T-cell (primary cell): ENCODE data around the gene RALGAPA1. TPM values are rescaled to one million over a fixed set of nuclear protein-coding genes. Genes with fewer than 3 reads are reported as not detected.

Experiments used
- ATAC-seq, 4 experiments: fragments of 200-7000 bp in 3 of 4; fragments of 150-1000 bp in 1 of 4; cut with Tn5 transposase; replicated peaks in 1 of 4; 1 replicate in 3 of 4; 2 replicates in 1 of 4; pipeline ENCODE4 v1.10.0; 2021; ENCODE audit warnings: moderate library complexity in 3 of 4, mild to moderate bottlenecking in 2 of 4, moderate number of reproducible peaks in 1 of 4
- CTCF ChIA-PET, 2 donors: fragments of 300-600 bp; sonication (Branson Sonifier 250); formaldehyde crosslinking; loops; one replicate each; lab custom pipeline; 2022; ENCODE audit warnings: antibody characterized with exemption in 2 of 2; lab: Charles Lee
- POLR2A ChIA-PET, 2 donors: fragments of 300-600 bp; sonication (Branson Sonifier 250); formaldehyde crosslinking; loops; one replicate each; lab custom pipeline; 2022; ENCODE audit warnings: antibody characterized with exemption in 2 of 2; lab: Charles Lee
- DNase-seq, 35 experiments: peaks; one replicate each; pipeline versions ENCODE4 v3.0.0 to v3.0.0-alpha.2; 2013 to 2023
- H3K27ac ChIP-seq: one replicate; pipeline ENCODE4 v1.5.1; 2013; ENCODE audit warnings: low read length
- H3K27me3 ChIP-seq, 2 experiments: replicated peaks in 1 of 2; 1 replicate in 1 of 2; 2 replicates in 1 of 2; pipeline versions ENCODE4 v1.6.1 to v1.7.0; 2013; ENCODE audit warnings: low read length in 1 of 2, mixed read lengths in 1 of 2; ENCODE audit not compliant: control insufficient read depth in 2 of 2, insufficient read depth in 2 of 2; ENCODE audit errors: extremely low read depth in 1 of 2
- H3K36me3 ChIP-seq, 2 donors: 1 replicate in 1 of 2; 2 replicates in 1 of 2; pipeline versions ENCODE4 v1.6.1 to v1.7.0; 2013; ENCODE audit warnings: low read length in 1 of 2; ENCODE audit not compliant: control insufficient read depth in 2 of 2, insufficient read depth in 1 of 2; ENCODE audit errors: extremely low read depth in 1 of 2
- H3K4me1 ChIP-seq, 2 experiments: 1 replicate in 1 of 2; 2 replicates in 1 of 2; pipeline versions ENCODE4 v1.6.1 to v1.7.0; 2013; ENCODE audit warnings: low read length in 2 of 2, mixed read lengths in 1 of 2; ENCODE audit not compliant: insufficient read depth in 2 of 2, control insufficient read depth in 1 of 2; ENCODE audit errors: extremely low read depth in 1 of 2
- H3K4me3 ChIP-seq, 2 donors: 1 replicate in 1 of 2; 2 replicates in 1 of 2; pipeline versions ENCODE4 v1.5.1 to v1.7.0; 2013; ENCODE audit warnings: mild to moderate bottlenecking in 2 of 2, low read length in 1 of 2, moderate library complexity in 1 of 2; ENCODE audit not compliant: control insufficient read depth in 1 of 2; ENCODE audit errors: extremely low read depth in 1 of 2
- H3K9me3 ChIP-seq: 2 replicates; pipeline ENCODE4 v1.7.0; 2013
- H3K27ac Mint-ChIP-seq, 2 donors: one replicate each; pipeline ENCODE4 v1.8.0; 2020 to 2021; ENCODE audit warnings: mild to moderate bottlenecking in 2 of 2, mixed read lengths in 2 of 2
- H3K27me3 Mint-ChIP-seq, 2 donors: one replicate each; pipeline ENCODE4 v1.8.0; 2021 to 2022; ENCODE audit warnings: mixed read lengths in 2 of 2
- H3K36me3 Mint-ChIP-seq: one replicate; pipeline ENCODE4 v1.8.0; 2021; ENCODE audit warnings: mixed read lengths
- H3K4me1 Mint-ChIP-seq, 3 donors: one replicate each; pipeline ENCODE4 v1.8.0; 2020 to 2022; ENCODE audit warnings: mixed read lengths in 3 of 3, mild to moderate bottlenecking in 1 of 3
- H3K4me3 Mint-ChIP-seq, 3 donors: one replicate each; pipeline ENCODE4 v1.8.0; 2020 to 2022; ENCODE audit warnings: mild to moderate bottlenecking in 3 of 3, mixed read lengths in 3 of 3, moderate library complexity in 3 of 3
- H3K9me3 Mint-ChIP-seq, 3 donors: one replicate each; pipeline ENCODE4 v1.8.0; 2020 to 2022; ENCODE audit warnings: mixed read lengths in 3 of 3
- WGBS: methylation state at CpG from one replicate; pipeline ENCODE4 v1.1.5; 2013; ENCODE audit warnings: missing lambda C conversion rate; ENCODE audit not compliant: insufficient coverage; 5-methylcytosine and 5-hydroxymethylcytosine counted together
- total RNA-seq, 35 experiments: library from RNA in 6 of 35; stranded (reverse) in 6 of 35; fragments of 120-200 nt in 1 of 35; gene quantifications; one replicate each; pipeline versions ENCODE4 v1.2.1 to v1.2.4 and lab custom pipeline; 2013 to 2026

Gene RALGAPA1
- total RNA-seq, 5 donors from 2014 or later (not counting 1 experiment from before 2014, with no cell fraction given): 65.1 to 88.9 (median 82.9) TPM

DNA sequence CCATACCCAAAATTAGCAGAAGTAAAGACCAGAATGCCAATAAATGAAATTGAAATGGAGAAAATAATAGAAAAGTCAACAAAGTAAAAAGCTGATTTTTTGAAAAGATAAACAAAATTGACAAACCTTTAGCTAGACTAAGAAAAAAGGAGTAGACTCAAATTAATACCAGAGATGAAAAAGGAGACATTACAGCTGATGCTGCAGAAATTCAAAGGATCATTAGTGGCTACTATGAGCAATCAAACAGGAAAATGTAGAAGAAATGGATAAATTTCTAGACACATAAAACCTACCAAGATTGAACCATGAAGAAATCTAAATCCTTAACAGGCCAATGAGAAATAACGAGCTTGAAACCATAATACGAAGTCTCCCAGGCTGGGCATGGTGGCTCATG, 309.9 kb downstream of the RALGAPA1 start:
- no peak overlapping the region for H3K27ac Mint-ChIP-seq
- POLR2A ChIA-PET: no interaction called here
- H3K36me3 Mint-ChIP-seq: no peaks in the 10 kb centered on the region
- Histone ChIP-seq H3K9me3 (no peaks in the 10 kb centered on the region), H3K36me3 (no peaks in the 10 kb centered on the region), H3K27me3 (peaks cover 0 to 15% of the 10 kb centered on the region in 2 experiments), H3K4me1 (no peaks in the 10 kb centered on the region), H3K4me3 (no peak overlapping the region), H3K27ac (no peak overlapping the region)
- WGBS: 100% methylated on average over 1 of the region's 2 CpGs
- ATAC-seq: no peak
- CTCF ChIA-PET: interaction anchor here in 1 of 2 donors (0.7 kb wide), 1 partner anchor 357 kb away, joined by 3 read pairs; no protein-coding TSS in a partner anchor
- H3K9me3 Mint-ChIP-seq: peaks cover 0 to 3% (median 0%) of the 10 kb centered on the region in 3 donors
- H3K4me1 Mint-ChIP-seq: no peaks in the 10 kb centered on the region
- peaks cover 32% of the 10 kb centered on the region in 2 donors for H3K27me3 Mint-ChIP-seq
- DNase-seq: no peak
- no peak overlapping the region for H3K4me3 Mint-ChIP-seq

DNA sequence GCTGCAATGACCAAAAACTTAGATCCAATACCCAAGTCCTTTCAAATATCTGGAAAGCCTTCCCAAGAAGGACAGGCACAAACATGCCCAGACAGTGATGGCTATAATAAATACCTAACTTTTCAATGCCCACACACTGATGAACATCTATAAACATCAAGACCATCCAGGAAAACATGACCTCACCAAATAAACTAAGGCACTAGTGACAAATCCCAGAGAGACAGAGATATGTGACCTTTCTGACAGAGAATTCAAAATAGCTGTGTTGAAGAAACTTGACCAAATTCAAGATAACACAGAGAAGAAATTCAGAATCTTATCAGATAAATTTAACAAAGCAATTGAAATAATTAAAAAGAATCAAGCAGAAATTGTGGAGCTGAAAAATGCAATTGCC, 313.8 kb downstream of the RALGAPA1 start:
- peaks cover 31 to 45% of the 10 kb centered on the region in 2 donors for H3K27me3 Mint-ChIP-seq

DNA sequence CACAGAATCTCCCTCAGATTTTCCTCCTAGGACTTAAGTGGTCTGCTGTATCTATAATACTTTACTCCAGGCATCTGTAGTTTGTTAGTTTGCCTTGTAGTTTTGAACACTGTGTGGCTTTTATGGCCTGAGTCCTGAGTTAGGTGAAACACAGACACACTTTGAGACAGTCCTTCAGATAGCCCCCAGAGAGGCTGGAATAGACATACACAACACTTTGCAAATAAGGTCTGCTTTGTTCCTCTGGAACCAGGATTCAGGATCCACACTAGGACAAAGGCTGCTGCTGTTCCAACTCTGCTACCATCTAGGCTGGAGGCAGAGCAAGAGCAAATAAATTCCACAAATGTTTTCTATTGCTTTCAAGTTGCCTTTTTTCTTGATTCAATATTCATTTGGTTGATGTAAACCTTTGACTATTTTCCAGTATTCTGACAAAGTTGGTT, 316.5 kb downstream of the RALGAPA1 start:
- ATAC-seq: no peak
- H3K27me3 Mint-ChIP-seq: peaks cover 29 to 34% of the 10 kb centered on the region in 2 donors
- CTCF ChIA-PET: no interaction called here
- Histone ChIP-seq H3K9me3 (no peaks in the 10 kb centered on the region), H3K4me1 (no peaks in the 10 kb centered on the region), H3K36me3 (no peaks in the 10 kb centered on the region), H3K27ac (no peak overlapping the region), H3K27me3 (peaks cover 0 to 35% of the 10 kb centered on the region in 2 experiments), H3K4me3 (no peak overlapping the region)
- H3K4me1 Mint-ChIP-seq: no peaks in the 10 kb centered on the region
- DNase-seq: no peak
- no peaks in the 10 kb centered on the region for H3K36me3 Mint-ChIP-seq
- H3K4me3 Mint-ChIP-seq: no peak overlapping the region
- POLR2A ChIA-PET: no interaction called here
- peaks cover 5 to 9% (median 6%) of the 10 kb centered on the region in 3 donors for H3K9me3 Mint-ChIP-seq
- H3K27ac Mint-ChIP-seq: no peak overlapping the region

More for the DNA sequence above, 313.8 kb downstream of the RALGAPA1 start:
- ATAC-seq (no peak), DNase-seq (no peak)
- ChIA-PET CTCF (no interaction called here), POLR2A (no interaction called here)
- no peaks in the 10 kb centered on the region for H3K4me1 ChIP-seq
- H3K27me3 ChIP-seq: peaks cover 0 to 31% of the 10 kb centered on the region in 2 experiments
- H3K36me3 ChIP-seq: no peaks in the 10 kb centered on the region
- H3K4me3 Mint-ChIP-seq: no peak overlapping the region
- H3K36me3 Mint-ChIP-seq: no peaks in the 10 kb centered on the region
- no peak overlapping the region for H3K27ac Mint-ChIP-seq
- no peaks in the 10 kb centered on the region for H3K4me1 Mint-ChIP-seq
- peaks cover 6 to 9% (median 7%) of the 10 kb centered on the region in 3 donors for H3K9me3 Mint-ChIP-seq
- no peaks in the 10 kb centered on the region for H3K9me3 ChIP-seq
- H3K4me3 ChIP-seq: no peak overlapping the region
- no peak overlapping the region for H3K27ac ChIP-seq

Other genes starting within 250 kb of the RALGAPA1 start
- 1 to 10 TPM; 3.9 to 7.7 (median 5.4) TPM for gene BRMS1L, start 17.0 kb upstream of the RALGAPA1 start, total RNA-seq